Mesenchymal stem cell (in vitro differentiated cells and primary cell): ENCODE measurements around the gene TTLL8.

Experiments used
- DNase-seq: peaks from one replicate; pipeline ENCODE4 v3.0.0-alpha.2; 2013
- H2AFZ ChIP-seq: one replicate; pipeline ENCODE4 v1.6.1; 2013; ENCODE audit warnings: low read depth, mild to moderate bottlenecking, control low read depth, inconsistent platforms, low read length, moderate library complexity
- H2AK5ac ChIP-seq: 2 replicates; pipeline ENCODE4 v1.6.1; 2013; ENCODE audit warnings: low read length, moderate library complexity, mild to moderate bottlenecking, inconsistent platforms; ENCODE audit not compliant: severe bottlenecking
- H2BK120ac ChIP-seq: one replicate; pipeline ENCODE4 v1.6.1; 2013; ENCODE audit warnings: low read depth, mild to moderate bottlenecking, inconsistent platforms, low read length, moderate library complexity
- H2BK12ac ChIP-seq, 2 experiments: one replicate each; pipeline ENCODE4 v1.6.1; 2013; ENCODE audit warnings: inconsistent platforms in 2 of 2, low read length in 2 of 2, mild to moderate bottlenecking in 2 of 2, moderate library complexity in 2 of 2, control low read depth in 1 of 2
- H2BK15ac ChIP-seq: one replicate; pipeline ENCODE4 v1.6.1; 2013; ENCODE audit warnings: mild to moderate bottlenecking, low read depth, inconsistent platforms; ENCODE audit not compliant: poor library complexity, severe bottlenecking
- H2BK5ac ChIP-seq: 2 replicates; pipeline ENCODE4 v1.6.1; 2013; ENCODE audit warnings: low read depth, mild to moderate bottlenecking, low read length, control low read depth, inconsistent platforms; ENCODE audit not compliant: poor library complexity, severe bottlenecking
- H3K14ac ChIP-seq, 2 experiments: one replicate each; pipeline ENCODE4 v1.6.1; 2013; ENCODE audit warnings: inconsistent platforms in 2 of 2, low read length in 2 of 2, control low read depth in 1 of 2, mild to moderate bottlenecking in 1 of 2, moderate library complexity in 1 of 2
- H3K18ac ChIP-seq, 2 experiments: one replicate each; pipeline ENCODE4 v1.6.1; 2013; ENCODE audit warnings: inconsistent platforms in 2 of 2, low read length in 2 of 2, control low read depth in 1 of 2, low read depth in 1 of 2, mild to moderate bottlenecking in 1 of 2
- H3K23ac ChIP-seq, 2 experiments: one replicate each; pipeline ENCODE4 v1.6.1; 2013; ENCODE audit warnings: inconsistent platforms in 2 of 2, low read length in 2 of 2, mild to moderate bottlenecking in 2 of 2, moderate library complexity in 2 of 2, control low read depth in 1 of 2
- H3K27ac ChIP-seq: 2 replicates; pipeline ENCODE4 v1.5.1; 2013; ENCODE audit warnings: mild to moderate bottlenecking, moderate library complexity, low read length, control low read depth, inconsistent platforms; ENCODE audit not compliant: poor library complexity, severe bottlenecking
- H3K27me3 ChIP-seq, 2 experiments: 2 replicates each; pipeline versions ENCODE4 v1.6.1 to v1.7.0; 2013; ENCODE audit warnings: low read length in 2 of 2, mild to moderate bottlenecking in 2 of 2, moderate library complexity in 2 of 2, control low read depth in 1 of 2, inconsistent platforms in 1 of 2; ENCODE audit not compliant: control insufficient read depth in 1 of 2, insufficient read depth in 1 of 2
- H3K36me3 ChIP-seq, 2 experiments: 2 replicates each; pipeline versions ENCODE4 v1.6.1 to v1.7.0; 2013; ENCODE audit warnings: low read length in 2 of 2, control low read depth in 1 of 2, inconsistent platforms in 1 of 2, low read depth in 1 of 2, mild to moderate bottlenecking in 1 of 2; ENCODE audit not compliant: insufficient read depth in 2 of 2, control insufficient read depth in 1 of 2
- H3K4ac ChIP-seq, 2 experiments: one replicate each; pipeline ENCODE4 v1.6.1; 2013; ENCODE audit warnings: inconsistent platforms in 2 of 2, low read length in 2 of 2, mild to moderate bottlenecking in 2 of 2, moderate library complexity in 2 of 2, control low read depth in 1 of 2, low read depth in 1 of 2
- H3K4me1 ChIP-seq: 2 replicates; pipeline ENCODE4 v1.6.1; 2013; ENCODE audit warnings: low read depth, low read length, control low read depth; ENCODE audit not compliant: control insufficient read depth, insufficient read depth
- H3K4me2 ChIP-seq: 2 replicates; pipeline ENCODE4 v1.6.1; 2013; ENCODE audit warnings: low read length, mild to moderate bottlenecking, inconsistent platforms; ENCODE audit not compliant: poor library complexity, severe bottlenecking
- H3K4me3 ChIP-seq, 2 experiments: 2 replicates each; pipeline versions ENCODE4 v1.5.1 to v1.7.0; 2013; ENCODE audit warnings: low read length in 2 of 2, mild to moderate bottlenecking in 2 of 2, control low read depth in 1 of 2, low read depth in 1 of 2; ENCODE audit not compliant: insufficient read depth in 1 of 2
- H3K79me1 ChIP-seq: replicated peaks from 2 replicates; pipeline ENCODE4 v1.6.1; 2013; ENCODE audit warnings: mild to moderate bottlenecking, control low read depth, low read length, inconsistent platforms; ENCODE audit not compliant: poor library complexity, severe bottlenecking
- H3K9ac ChIP-seq: 2 replicates; pipeline ENCODE4 v1.7.0; 2013; ENCODE audit warnings: mild to moderate bottlenecking, low read length, moderate library complexity
- H3K9me3 ChIP-seq: 2 replicates; pipeline ENCODE4 v1.7.0; 2013; ENCODE audit warnings: mild to moderate bottlenecking, low read length; ENCODE audit not compliant: control insufficient read depth
- H4K8ac ChIP-seq: one replicate; pipeline ENCODE4 v1.6.1; 2013; ENCODE audit warnings: inconsistent platforms, mild to moderate bottlenecking, low read length, moderate library complexity
- H4K91ac ChIP-seq: one replicate; pipeline ENCODE4 v1.6.1; 2013; ENCODE audit warnings: mild to moderate bottlenecking, low read length, inconsistent platforms
- WGBS: methylation state at CpG from one replicate; pipeline ENCODE4 v1.1.7; 2013; ENCODE audit warnings: mixed read lengths; 5-methylcytosine and 5-hydroxymethylcytosine counted together

TTLL8 gene

GRCh38 chr22:50019316-50019715 lies 38.8 kb downstream of the TTLL8 start:
- Histone ChIP-seq H2BK5ac (no peak overlapping the region), H3K79me1 (no peaks in the 10 kb centered on the region), H3K36me3 (no peaks in the 10 kb centered on the region), H4K8ac (no peak overlapping the region), H3K14ac (no peak overlapping the region), H3K4me1 (peaks cover 5% of the 10 kb centered on the region), H2AK5ac (no peak overlapping the region), H3K4me3 (no peak overlapping the region), H2AFZ (no peak overlapping the region), H2BK15ac (no peak overlapping the region), H2BK12ac (no peak overlapping the region), H3K27me3 (peaks cover 42 to 62% of the 10 kb centered on the region in 2 experiments), H2BK120ac (no peak overlapping the region), H3K4me2 (no peak overlapping the region), H3K4ac (no peak overlapping the region), H4K91ac (no peak overlapping the region), H3K9me3 (peaks cover 5% of the 10 kb centered on the region), H3K18ac (no peak overlapping the region), H3K27ac (no peak overlapping the region), H3K23ac (no peak overlapping the region), H3K9ac (no peak overlapping the region)
- no peak for DNase-seq
- 59% methylated on average over 3 of the region's 3 CpGs for WGBS

- no peak overlapping the region for H2BK5ac ChIP-seq
- H3K4me2 ChIP-seq, result no peak overlapping the region
- H4K8ac ChIP-seq, result no peak overlapping the region
- no peak overlapping the region for H3K4me3 ChIP-seq
- no peak overlapping the region for H2AFZ ChIP-seq
- H4K91ac ChIP-seq, result no peak overlapping the region
- WGBS, result 89% methylated on average over 11 of the region's 11 CpGs
- H3K4me1 ChIP-seq, result peaks cover 6% of the 10 kb centered on the region
- no peak overlapping the region for H2BK120ac ChIP-seq
- H3K23ac ChIP-seq, result no peak overlapping the region
- no peak overlapping the region for H3K27ac ChIP-seq
- peaks cover 48 to 67% of the 10 kb centered on the region in 2 experiments for H3K27me3 ChIP-seq
- H3K9ac ChIP-seq, result no peak overlapping the region
- H2BK15ac ChIP-seq, result no peak overlapping the region
- H3K18ac ChIP-seq, result no peak overlapping the region
- H3K79me1 ChIP-seq, result no peaks in the 10 kb centered on the region
- H3K4ac ChIP-seq, result no peak overlapping the region
- no peak overlapping the region for H2AK5ac ChIP-seq
- DNase-seq, result no peak
- H2BK12ac ChIP-seq, result no peak overlapping the region
- peaks cover 5% of the 10 kb centered on the region for H3K9me3 ChIP-seq
- H3K36me3 ChIP-seq, result no peaks in the 10 kb centered on the region
- no peak overlapping the region for H3K14ac ChIP-seq
Measured at GRCh38 chr22:50018608-50019285, 39.4 kb downstream of the TTLL8 start.

- Histone ChIP-seq H4K8ac (no peak overlapping the region), H3K9ac (no peak overlapping the region), H3K4me3 (no peak overlapping the region), H3K9me3 (peaks cover 5% of the 10 kb centered on the region), H2BK15ac (no peak overlapping the region), H2BK120ac (no peak overlapping the region), H3K23ac (peak overlapping the region in 1 of 2 experiments; percentile 17), H2BK5ac (no peak overlapping the region), H2BK12ac (no peak overlapping the region), H3K4ac (no peak overlapping the region), H3K36me3 (no peaks in the 10 kb centered on the region), H3K4me2 (no peak overlapping the region), H3K4me1 (peaks cover 6% of the 10 kb centered on the region), H3K18ac (no peak overlapping the region), H2AFZ (no peak overlapping the region), H3K79me1 (no peaks in the 10 kb centered on the region), H4K91ac (no peak overlapping the region), H3K14ac (peak overlapping the region in 1 of 2 experiments; percentile 38), H3K27ac (no peak overlapping the region), H2AK5ac (no peak overlapping the region), H3K27me3 (peaks cover 57 to 76% of the 10 kb centered on the region in 2 experiments)
- 73% methylated on average over 6 of the region's 6 CpGs for WGBS
- DNase-seq, result no peak
Measured at GRCh38 chr22:50017701-50018224, 40.3 kb downstream of the TTLL8 start.

DNA sequence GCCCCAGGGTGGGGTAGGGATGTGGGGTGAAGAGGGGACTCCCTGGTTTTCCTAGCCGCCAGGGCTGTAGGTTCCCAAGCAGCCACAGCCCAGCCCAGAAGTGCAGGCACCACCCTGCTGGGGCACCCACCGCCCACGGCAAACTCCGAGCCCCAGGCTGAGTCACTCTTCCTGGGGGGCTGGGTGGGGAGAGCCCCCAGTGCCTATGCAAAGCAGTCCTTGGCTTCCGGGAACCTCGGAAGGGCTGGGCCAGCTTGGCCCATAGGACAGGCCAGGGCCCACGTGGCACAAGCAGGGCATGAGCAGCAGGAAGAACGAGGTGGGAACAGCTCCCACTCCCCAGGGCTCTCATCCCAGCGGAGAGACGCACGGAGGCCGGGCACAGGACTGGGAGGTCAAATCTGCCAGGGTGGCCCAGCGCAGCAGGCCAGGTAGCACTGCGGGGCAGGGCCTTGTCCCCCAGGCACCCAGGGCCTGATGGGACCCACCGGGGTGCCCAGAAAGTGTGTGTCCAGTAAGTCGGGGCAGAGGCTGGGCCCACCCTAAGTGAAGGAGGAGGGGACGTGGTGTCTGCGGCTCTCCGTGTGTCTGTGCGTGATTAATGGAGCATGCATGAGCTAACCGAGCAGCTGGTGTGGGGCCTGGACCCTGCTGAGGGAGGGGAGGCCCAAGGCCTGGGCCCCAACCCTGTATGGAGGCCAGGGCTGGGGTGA lies 41.0 kb downstream of the TTLL8 start:
- Histone ChIP-seq H3K4me3 (no peak overlapping the region), H3K27me3 (peaks cover 64 to 80% of the 10 kb centered on the region in 2 experiments), H4K8ac (no peak overlapping the region), H3K4me1 (peaks cover 6% of the 10 kb centered on the region), H3K36me3 (no peaks in the 10 kb centered on the region), H3K27ac (no peak overlapping the region), H3K18ac (no peak overlapping the region), H3K9ac (no peak overlapping the region), H2BK5ac (no peak overlapping the region), H4K91ac (no peak overlapping the region), H3K79me1 (no peaks in the 10 kb centered on the region), H2BK120ac (no peak overlapping the region), H2BK15ac (no peak overlapping the region), H3K4me2 (no peak overlapping the region), H3K23ac (no peak overlapping the region), H2BK12ac (no peak overlapping the region), H3K9me3 (peaks cover 5% of the 10 kb centered on the region), H3K14ac (no peak overlapping the region), H3K4ac (no peak overlapping the region), H2AK5ac (no peak overlapping the region), H2AFZ (no peak overlapping the region)
- no peak for DNase-seq
- 75% methylated on average over 21 of the region's 21 CpGs for WGBS
